ENCODE results near the gene ESYT3. TPM values are rescaled to one million over a fixed set of nuclear protein-coding genes. Genes with fewer than 3 reads are reported as not detected.

ESYT3 gene
- total RNA-seq, 1 donor from 2014 or later = 1.8 TPM

DNA sequence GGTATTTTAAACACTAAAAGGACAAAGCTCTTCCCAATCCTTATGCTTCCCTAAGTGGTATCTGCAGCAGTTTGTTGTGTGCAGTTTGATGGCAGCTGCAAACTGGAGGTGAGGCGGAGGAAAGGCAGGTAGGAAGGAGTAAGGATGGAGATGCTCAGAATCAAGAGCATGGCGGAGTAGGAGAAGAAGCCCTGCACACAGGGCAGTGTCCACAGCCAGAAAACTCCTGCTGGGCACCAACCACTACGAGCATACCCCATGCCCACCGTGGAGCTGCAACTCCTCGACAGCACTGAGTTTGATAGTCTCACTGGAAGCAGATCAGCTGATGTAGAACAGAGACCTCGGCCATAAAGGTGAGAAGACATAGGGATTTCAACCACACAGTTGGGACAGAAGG is 30.3 kb upstream of the ESYT3 start:
- Mint-ChIP-seq H3K36me3 (ENCODE audit: insufficient read depth) (peaks cover 30% of the 10 kb centered on the region), H3K4me3 (ENCODE audit: low read depth) (no peak overlapping the region), H3K4me1 (ENCODE audit: low read depth) (peaks cover 12% of the 10 kb centered on the region), H3K9me3 (ENCODE audit: low read depth) (no peaks in the 10 kb centered on the region), H3K27ac (no peak overlapping the region), H3K27me3 (peaks cover 21% of the 10 kb centered on the region)
- TF ChIP-seq, protein P1, sequence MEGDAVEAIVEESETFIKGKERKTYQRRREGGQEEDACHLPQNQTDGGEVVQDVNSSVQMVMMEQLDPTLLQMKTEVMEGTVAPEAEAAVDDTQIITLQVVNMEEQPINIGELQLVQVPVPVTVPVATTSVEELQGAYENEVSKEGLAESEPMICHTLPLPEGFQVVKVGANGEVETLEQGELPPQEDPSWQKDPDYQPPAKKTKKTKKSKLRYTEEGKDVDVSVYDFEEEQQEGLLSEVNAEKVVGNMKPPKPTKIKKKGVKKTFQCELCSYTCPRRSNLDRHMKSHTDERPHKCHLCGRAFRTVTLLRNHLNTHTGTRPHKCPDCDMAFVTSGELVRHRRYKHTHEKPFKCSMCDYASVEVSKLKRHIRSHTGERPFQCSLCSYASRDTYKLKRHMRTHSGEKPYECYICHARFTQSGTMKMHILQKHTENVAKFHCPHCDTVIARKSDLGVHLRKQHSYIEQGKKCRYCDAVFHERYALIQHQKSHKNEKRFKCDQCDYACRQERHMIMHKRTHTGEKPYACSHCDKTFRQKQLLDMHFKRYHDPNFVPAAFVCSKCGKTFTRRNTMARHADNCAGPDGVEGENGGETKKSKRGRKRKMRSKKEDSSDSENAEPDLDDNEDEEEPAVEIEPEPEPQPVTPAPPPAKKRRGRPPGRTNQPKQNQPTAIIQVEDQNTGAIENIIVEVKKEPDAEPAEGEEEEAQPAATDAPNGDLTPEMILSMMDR (IDR thresholded peaks at IDR 0.05; ENCODE audit: unreplicated experiment) = no peak
- DNase-seq (ENCODE audit: low spot score, unreplicated experiment) = no peak

DNA sequence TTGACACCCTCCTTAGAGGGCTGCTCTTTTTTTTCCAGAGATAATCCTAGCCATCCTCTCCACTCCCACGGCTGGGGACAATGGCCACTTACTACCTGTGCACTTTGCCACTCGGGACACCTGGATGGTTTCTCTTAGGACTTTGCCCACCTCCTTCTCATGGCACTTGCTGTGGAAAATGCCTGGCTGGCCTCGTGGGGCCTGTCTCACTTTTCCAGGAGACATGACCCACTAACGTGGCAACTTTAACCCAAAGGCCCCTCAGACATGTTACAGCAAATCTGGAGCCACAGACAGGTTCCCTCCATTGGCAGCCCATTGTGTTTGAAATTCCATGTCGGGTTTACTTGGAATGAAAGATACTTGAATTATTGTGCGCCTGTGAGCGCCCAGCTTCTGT is 29.4 kb upstream of the ESYT3 start:
- Mint-ChIP-seq H3K4me3 (ENCODE audit: low read depth) (no peak overlapping the region), H3K27me3 (peaks cover 22% of the 10 kb centered on the region), H3K4me1 (ENCODE audit: low read depth) (peaks cover 4% of the 10 kb centered on the region), H3K9me3 (ENCODE audit: low read depth) (no peaks in the 10 kb centered on the region), H3K27ac (no peak overlapping the region), H3K36me3 (ENCODE audit: insufficient read depth) (peaks cover 30% of the 10 kb centered on the region)
- DNase-seq (ENCODE audit: low spot score, unreplicated experiment) = no peak
- TF ChIP-seq, protein P1 (IDR thresholded peaks at IDR 0.05; ENCODE audit: unreplicated experiment) = no peak

DNA sequence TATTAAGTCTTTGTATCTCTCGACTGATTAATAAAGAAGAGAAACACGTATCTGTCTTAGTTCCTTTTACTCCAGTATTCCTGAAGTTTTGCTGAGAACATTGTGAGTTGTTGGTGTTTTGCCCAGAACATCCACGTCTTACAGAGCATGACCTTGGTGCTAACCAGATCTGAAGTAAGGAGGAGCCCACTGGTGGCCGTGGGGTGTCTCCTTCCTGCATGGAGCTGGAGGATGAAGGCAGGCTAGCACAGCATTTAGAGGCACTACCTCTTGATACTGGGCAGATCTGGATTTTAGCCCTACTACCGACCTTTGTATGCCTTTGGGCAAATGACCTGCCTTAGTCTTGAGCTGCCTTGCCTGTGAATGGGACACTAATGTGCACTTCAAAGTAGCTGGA is 28.9 kb upstream of the ESYT3 start:
- TF ChIP-seq, protein P1 (IDR thresholded peaks at IDR 0.05; ENCODE audit: unreplicated experiment) = no peak
- H3K4me1 Mint-ChIP-seq (ENCODE audit: low read depth) = peaks cover 3% of the 10 kb centered on the region
- H3K36me3 Mint-ChIP-seq (ENCODE audit: insufficient read depth) = peaks cover 30% of the 10 kb centered on the region
- H3K9me3 Mint-ChIP-seq (ENCODE audit: low read depth) = no peaks in the 10 kb centered on the region
- H3K4me3 Mint-ChIP-seq (ENCODE audit: low read depth) = no peak overlapping the region
- peaks cover 25% of the 10 kb centered on the region for H3K27me3 Mint-ChIP-seq
- DNase-seq (ENCODE audit: low spot score, unreplicated experiment) = no peak
- H3K27ac Mint-ChIP-seq = no peak overlapping the region

DNA sequence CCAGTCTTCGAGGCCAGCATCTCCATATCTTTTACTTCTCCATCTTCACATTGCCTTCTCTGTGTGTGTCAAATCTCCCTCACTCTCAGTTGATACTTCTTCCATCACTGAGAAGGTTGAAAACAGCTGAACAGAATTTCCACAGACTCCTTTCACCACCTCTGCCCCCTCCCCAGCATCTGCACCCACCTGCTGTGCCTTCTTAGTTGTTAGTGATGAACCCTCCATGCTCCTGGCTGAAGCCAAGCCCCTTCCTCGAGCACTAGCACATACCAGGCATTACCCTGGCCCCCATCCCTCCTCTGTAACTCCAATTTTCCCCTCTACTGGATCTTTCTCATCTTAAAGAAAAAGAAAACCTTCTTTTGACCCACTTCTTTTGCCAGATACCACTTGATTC is 27.8 kb upstream of the ESYT3 start:
- peaks cover 24% of the 10 kb centered on the region for H3K36me3 Mint-ChIP-seq (ENCODE audit: insufficient read depth)
- peaks cover 21% of the 10 kb centered on the region for H3K27me3 Mint-ChIP-seq
- TF ChIP-seq, protein P1 (IDR thresholded peaks at IDR 0.05; ENCODE audit: unreplicated experiment) = no peak
- no peak overlapping the region for H3K27ac Mint-ChIP-seq
- DNase-seq (ENCODE audit: low spot score, unreplicated experiment) = no peak
- no peak overlapping the region for H3K4me3 Mint-ChIP-seq (ENCODE audit: low read depth)
- H3K9me3 Mint-ChIP-seq (ENCODE audit: low read depth) = no peaks in the 10 kb centered on the region
- no peaks in the 10 kb centered on the region for H3K4me1 Mint-ChIP-seq (ENCODE audit: low read depth)

DNA sequence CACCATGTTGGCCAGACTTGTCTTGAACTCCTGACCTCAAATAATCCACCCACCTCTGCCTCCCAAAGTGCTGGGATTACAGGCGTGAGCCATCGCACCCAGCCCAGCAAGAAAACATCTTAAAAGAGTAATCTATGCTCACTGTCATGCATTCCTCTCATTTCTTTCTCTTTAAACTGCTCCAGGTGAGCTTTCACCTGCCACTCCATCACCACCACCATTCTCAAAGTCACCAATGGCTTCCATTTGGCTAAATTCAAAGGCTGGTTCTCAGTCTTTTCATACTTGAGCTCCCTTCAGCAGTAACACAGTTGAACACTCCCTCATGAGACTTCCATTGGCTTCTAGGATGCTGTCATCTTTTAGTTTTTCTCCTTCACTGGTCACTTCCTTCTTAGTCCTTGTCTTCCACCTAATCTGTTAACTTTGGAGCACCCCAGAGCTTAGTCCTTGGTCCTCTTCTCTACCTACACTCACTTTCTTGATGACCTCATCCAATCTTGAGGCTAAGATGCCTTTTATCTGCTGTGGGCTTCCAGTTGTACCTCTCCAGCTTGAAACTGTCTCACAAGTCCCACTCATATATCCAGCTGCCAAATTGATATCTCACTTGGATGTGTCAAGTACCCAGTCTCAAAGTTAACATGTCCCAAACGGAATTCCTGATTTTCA is 27.0 kb upstream of the ESYT3 start:
- DNase-seq (ENCODE audit: low spot score, unreplicated experiment) = no peak

More for the DNA sequence above, 27.0 kb upstream of the ESYT3 start:
- TF ChIP-seq, protein P1 (IDR thresholded peaks at IDR 0.05; ENCODE audit: unreplicated experiment) = no peak
- Mint-ChIP-seq H3K27me3 (peaks cover 24% of the 10 kb centered on the region), H3K4me3 (ENCODE audit: low read depth) (no peak overlapping the region), H3K27ac (no peak overlapping the region), H3K4me1 (ENCODE audit: low read depth) (no peaks in the 10 kb centered on the region), H3K36me3 (ENCODE audit: insufficient read depth) (peaks cover 21% of the 10 kb centered on the region), H3K9me3 (ENCODE audit: low read depth) (no peaks in the 10 kb centered on the region)
